Limb (tissue), 2 donors: ENCODE results near the gene FBXL13.
"Not testable (repeated sequence)": the region's sequence is repeated elsewhere in the genome, so short reads cannot be mapped to it uniquely, and the experiment has no call there.

Source experiments
- DNase-seq, 2 donors: peaks; one replicate each; pipeline ENCODE4 v3.0.0-alpha.2; 2016; ENCODE audit errors: extremely low spot score in 2 of 2

Gene FBXL13

DNA sequence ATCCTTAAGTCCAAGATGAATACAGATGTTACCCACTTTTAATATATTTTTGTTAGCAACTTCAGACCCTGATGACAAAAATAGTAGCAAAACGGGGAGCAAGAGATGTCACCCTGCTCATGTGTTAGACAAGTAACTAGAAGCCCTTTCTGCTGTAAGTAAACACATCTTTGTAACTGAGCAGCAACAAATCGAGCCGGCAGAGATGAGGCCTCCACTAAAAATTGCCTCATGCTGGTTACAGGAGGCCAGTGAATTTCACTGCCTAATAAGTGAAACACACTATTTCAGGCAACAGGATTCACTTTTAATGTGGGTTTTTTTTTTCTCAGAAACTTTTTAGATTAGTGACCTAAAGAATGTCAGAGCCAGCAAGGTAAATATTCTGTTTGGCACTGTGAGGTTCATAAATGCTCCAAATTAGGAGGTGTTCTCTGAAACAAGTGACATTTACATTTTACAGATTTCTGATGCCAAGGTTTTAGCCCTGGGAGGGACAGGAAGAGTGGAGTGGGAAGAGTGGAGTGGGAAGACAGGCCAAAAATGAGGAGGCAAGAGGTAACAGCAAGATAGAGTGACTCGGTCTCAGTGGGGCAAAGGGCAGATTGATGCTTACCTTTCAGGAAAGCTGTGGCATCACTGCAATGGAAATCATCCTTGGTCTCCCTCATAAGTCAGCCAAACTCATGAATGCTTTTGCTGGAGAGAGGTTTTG lies 215.4 kb downstream of the FBXL13 start:
- no peak for DNase-seq

DNA sequence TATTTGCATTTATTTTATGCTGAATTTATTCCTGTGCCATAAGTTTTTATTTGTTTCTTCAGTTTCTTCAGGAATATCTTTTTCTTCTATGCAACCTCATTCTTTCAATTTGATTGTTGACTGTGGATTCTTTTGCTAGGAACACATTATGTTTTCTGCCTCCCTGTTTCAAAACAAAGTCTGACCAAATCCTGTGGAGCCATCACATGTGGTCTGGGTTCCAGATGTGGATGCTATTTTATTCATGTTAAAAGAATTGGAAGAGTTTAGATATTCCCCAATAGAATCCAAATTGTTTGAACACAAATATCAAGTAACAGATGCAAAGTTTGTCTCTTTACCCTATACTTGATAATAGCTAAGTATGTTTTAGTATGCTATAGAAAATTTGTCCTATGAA lies 218.6 kb downstream of the FBXL13 start:
- no peak for DNase-seq

DNA sequence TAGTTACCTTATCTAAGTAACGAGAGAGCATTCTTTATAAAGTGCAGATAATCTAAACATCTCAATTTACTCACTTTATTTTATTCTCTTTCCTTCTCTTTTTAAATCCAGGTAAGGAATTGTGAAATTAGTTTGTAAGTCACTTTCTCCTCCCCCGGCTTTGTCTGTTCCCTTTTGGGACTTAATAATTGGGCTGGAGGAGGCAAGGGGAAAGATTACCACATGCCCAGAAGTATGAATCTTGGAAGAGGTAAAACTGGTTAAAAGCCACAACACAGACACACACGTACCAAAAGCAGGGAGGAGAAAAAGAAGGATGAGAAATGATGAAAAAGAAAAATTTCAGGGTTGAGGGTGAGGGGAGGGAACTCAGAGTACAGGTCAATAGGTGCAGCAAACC lies 225.1 kb downstream of the FBXL13 start:
- no peak for DNase-seq

DNA sequence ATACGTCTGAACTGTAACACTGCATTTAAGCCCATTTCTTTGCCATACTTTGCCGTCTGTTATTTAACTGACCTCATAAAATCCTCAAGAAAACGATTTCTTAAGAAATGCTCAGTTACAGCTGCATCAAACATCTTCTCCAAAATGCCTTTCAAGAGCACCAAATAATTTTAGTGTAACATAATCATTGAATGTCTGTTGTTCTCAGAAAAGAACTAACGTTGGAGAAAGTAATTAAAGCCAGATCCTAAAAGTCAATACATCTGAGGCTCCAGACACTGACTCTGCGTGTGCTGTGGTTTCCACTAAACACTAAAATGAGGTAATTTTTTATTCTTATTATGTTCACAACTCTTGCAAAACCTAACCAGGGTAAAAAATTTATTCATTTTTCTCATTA lies 225.5 kb downstream of the FBXL13 start:
- DNase-seq: no peak

DNA sequence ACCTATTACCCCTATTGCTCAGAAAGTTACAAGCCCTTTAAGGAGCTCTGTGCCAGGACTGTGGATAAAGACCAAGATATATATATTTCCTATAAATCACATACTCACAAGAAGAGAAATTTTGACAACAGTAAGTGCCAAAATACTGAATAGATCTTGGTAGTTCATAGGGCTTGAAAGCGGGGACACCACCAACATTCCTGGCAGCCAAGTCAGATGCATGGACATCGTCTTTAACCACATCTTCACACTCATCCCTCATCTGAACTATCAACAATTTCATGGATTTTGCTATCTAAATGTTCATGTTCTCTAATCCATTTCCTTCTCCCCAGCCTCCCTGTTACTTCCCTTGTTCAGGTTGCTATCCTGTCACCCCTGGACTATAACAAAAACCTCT lies 229.2 kb downstream of the FBXL13 start:
- no peak for DNase-seq

DNA sequence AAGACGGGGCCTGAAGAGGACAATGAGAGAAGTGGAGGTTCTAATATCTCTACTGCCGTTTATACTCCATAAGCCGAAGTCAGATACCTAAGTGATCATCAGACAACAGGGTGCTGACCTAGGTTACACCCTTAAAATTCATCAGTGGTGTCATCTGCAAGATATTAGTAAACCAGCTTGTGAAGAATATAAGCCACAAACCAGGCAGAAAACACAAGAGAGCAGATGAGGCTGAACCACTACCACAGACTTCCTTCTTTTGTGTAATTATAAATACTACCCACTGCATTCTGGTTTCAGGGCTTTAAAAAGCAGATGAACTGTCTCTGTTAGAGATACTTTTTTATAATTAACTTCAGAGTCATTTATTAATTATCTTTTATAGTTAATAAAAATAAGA lies 230.7 kb downstream of the FBXL13 start:
- DNase-seq: no peak

DNA sequence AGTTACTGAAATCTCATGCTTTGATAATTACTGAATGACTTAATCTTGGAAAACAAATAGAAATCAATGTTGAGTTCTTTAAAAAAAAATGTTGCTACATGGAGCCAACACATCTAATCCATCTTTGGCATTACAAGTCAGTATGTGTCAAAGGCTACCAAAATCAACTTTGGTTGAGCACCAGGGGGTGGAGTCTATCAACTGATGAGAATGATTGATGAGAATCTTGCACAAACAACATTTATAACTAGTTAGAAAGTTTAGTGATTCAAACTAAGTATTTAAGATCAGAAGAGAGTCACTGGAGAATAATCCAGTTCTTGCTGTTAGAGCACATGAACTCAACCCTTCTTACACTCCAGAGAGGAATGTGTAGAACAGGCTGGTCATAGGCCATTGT lies 232.3 kb downstream of the FBXL13 start:
- no peak for DNase-seq

DNA sequence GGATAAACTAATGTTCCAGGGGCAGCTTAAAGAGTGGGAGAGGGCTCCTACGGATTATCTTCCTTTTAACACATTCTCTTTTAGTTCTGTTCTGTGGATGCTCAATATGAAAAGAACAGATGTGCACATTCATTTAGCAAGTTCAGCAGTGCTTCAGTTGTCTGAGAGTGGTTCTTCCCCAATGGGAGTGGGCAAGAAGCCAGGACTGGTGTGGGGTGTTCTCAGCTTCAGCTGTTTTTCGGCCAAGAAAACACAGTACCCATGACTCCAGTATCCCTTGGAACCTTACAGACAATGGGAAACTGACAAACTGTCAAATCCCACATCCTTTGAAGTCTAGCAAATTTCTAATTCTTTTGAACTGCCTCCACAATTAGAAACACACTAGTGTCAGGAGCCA lies 233.3 kb downstream of the FBXL13 start:
- peak; percentile 57 to 59 for DNase-seq

DNA sequence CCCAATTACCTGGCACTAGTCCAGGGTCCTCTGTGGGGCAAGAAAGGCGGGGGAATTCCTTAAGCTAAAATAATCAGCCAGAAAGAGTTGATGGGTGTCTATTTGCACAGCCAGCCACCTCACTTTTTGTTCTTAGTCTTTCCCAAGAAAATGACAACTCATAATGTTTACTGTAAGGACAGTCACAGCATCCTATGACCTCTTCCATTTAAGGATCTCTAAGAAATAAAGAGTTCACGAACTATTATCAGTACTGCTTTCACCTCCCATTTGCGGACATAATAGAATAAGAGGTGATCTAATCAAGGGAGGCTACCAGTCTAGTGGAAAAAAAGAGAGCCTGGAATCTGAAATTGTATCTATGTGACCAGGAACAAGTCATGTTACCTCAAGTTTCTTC lies 234.2 kb downstream of the FBXL13 start:
- no peak for DNase-seq

DNA sequence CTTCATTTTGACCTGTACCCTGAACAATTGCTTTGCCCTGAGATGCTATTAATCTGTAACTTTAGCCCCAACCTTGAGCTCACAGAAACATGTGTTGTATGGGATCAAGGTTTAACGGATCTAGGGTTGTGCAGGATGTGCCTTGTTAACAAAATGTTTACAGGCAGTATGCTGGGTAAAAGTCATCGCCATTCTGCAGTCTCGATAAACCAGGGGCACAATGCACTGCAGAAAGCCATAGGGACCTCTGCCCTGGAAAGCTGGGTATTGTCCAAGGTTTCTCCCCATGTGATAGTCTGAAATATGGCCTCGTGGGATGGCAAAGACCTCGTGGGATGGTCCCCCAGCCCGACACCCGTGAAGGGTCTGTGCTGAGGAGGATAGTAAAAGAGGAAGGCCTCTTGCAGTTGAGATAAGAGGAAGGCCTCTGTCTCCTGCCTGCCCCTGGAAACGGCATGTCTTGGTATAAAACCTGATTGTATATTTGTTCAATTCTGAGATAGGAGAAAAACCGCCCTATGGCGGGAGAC lies 236.0 kb downstream of the FBXL13 start:
- DNase-seq: not testable (repeated sequence)

DNA sequence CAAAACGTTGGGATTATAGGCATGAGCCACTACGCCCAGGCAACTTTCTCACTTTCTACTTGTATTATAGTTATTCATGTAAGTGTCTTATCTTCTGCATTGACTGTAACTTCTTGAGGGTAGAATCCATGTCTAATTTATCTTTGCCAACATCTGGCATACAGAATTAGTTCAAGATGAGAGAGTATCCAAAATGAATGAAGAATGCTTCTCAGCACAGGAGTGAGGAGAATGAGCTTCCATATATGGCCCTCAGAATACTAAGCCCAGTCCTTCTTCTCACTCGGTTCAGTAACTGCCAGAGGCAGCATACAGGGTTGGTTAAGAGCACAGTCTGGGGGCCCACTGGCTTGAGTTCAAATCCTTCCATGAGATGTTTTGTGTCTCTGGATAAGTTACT lies 236.8 kb downstream of the FBXL13 start:
- DNase-seq: no peak

DNA sequence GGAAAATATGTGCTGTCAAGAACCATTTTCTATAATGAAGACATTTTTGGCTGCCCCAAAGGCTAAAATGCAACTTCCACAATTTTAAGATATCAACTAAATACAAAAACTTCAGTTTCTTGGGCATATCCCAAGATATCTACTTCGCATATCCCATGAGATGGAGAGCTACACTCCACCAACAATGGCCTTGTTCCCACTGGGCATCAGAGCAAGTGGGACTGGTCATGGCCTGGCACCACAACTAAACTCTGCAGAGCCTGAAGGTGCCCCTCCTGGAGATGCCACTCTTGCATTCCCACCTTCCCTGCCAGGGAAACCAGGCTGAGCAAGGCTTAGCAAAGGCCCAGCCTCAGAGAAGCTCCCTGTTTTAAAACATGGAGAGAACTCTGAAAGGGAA lies 237.6 kb downstream of the FBXL13 start:
- no peak for DNase-seq

DNA sequence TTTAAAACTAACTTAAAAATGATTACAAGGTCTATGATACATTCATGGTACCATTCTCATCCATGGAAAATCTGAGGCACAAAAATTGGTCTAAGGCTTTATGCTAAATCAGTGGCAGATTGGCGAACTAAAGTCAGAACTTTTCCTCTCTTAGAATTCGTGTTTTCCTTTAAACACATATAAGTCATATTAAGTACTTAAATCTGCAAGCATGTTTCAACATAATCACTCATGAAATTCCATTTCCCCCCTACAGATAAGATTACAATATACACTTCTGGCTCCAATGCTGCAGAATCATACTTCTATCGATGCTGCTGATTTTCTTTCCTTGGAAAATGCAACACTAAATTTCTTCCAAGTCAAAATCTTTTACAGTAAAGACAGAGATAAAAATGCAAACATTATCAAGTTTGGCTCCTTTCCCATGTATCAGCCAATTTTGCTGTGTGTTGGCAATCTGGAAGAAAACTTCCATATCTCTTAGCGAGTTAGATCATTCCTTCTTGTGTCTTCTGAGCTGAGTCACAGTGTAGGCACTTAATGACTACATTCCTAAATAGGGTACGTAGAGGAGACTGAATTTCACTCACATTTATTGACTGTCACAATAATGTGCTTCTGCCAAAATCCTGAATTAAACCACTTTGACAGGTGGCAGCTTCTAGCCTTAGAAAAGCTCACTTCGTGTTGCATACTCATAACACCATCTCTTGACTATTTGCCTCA lies 238.2 kb downstream of the FBXL13 start:
- DNase-seq: peak in 1 of 2 donors; percentile 64

DNA sequence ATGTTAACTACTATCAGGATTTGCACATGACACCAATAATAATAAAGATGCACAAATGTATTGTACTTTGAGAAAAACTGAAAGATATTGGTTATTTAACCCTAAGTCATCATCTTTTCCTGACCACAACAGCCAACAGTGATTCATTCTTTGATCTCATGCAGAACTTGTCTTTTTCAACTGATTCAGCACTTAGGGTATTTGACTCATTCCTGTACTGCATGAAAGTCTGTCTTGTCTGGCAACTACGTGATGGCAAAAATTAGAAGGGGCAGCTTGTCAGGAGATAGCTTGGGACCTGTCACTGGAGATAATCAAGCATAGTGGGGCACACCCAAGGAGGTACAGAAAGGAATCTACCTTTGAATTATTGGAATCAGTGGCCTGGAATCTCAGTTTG lies 239.6 kb downstream of the FBXL13 start:
- DNase-seq: no peak

DNA sequence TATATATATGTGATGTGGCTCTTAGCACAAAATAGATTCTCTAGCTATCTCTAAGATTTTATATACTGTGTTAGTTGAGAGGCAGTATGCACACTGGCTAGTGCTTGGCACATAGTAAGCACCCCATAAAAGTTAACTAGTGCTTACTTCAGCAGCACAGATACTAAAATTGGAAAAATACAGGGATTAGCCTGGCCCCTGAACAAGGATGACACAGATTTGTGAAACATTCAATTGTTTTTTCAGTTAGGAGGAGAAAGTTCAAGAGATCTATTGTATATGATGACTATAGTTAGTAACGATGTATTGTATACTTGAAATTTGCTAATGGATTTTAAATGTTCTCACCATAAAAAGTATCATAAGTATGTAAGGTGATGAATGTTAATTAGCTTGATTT lies 240.1 kb downstream of the FBXL13 start:
- no peak for DNase-seq

DNA sequence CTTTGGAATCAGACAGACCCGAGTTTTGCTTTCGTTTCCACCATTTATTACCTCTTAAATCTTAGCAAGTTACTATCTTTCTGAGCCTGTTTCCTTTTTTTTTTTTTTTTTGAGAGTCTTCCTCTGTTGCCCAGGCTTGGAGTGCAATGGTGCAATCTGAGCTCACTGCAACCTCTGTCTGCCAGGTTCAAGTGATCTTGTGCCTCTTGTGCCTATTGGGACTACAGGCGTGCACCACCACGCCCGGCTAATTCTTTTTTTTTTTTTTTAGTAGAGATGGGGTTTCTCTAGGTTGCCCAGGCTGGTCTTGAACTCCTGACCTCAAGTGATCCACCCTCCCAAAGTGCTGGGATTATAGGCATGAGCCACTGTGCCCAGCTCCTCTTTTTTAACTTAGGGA lies 241.3 kb downstream of the FBXL13 start:
- DNase-seq: no peak

DNA sequence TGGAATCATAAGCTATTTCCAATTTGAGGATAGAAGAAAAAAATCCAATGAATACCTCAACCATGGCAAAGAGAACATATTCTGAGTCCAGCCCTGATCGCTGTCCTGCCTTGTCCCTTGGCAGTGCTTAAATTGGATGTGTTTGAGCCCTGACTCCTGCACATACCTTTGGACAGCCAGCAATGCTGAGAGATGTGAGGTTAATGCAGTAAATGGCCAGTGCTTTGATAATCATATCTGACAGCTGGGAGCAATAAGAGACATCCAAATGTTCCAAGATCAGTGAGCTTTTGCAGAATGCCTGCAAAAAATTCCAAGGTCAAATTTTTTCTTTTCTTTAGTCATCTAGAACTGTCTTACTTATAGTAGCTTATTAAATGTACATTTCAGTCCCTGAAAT lies 241.9 kb downstream of the FBXL13 start:
- DNase-seq: no peak

DNA sequence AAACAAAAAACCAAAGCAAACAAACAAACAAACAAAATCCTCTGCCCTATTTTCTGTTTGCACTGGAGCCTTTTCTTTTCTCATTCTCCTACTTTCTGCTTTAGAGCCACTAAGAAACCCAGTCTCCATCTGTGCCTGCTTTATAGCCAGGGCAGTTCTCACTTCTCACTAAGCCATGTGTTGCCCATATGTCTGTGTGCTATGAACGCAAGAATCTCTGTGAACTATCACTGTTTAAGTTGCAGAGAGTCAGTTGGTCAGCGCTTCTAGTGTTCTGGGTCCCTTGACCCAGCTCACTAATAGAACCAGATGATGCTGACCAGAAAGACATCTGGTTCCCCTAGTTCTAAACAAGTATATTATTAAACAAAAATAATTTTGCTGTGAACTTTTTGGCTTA lies 244.4 kb downstream of the FBXL13 start:
- DNase-seq: no peak

DNA sequence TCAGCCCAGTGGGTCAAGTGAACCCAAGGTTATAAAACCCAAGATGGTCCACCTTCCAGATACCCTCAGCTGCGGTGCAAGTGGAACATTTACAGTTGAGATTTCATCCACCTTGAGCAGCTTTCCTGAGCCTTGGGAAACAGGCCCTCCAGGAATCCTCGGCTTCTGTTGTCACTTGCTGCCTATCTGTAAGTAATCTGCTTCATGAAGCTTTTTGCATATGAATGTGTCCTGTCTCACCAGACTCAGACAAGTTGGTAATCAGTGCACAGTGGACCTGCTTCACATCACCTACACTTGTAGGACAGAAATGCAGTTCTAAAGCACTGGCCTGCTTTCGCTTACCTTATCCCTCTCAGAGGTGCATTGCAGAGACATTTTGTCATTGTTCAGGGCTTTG lies 245.5 kb downstream of the FBXL13 start:
- no peak for DNase-seq

DNA sequence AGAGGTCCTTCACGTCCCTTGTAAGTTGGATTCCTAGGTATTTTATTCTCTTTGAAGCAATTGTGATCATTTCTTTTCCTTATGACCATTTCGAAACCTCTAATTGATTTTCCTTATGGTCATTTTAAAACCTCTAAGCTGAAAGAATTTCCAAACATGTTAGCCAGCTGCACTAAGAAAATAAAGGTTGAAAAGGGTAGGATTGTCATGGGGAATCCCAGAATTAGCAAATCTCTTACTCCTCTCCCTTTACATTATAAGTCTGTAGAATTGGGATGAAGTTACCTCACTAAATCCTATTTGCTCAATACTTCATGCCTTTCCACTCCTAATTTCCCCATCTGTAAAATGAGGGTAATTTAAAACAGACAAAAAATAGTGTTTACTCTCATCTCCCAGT lies 246.3 kb downstream of the FBXL13 start:
- no peak for DNase-seq

DNA sequence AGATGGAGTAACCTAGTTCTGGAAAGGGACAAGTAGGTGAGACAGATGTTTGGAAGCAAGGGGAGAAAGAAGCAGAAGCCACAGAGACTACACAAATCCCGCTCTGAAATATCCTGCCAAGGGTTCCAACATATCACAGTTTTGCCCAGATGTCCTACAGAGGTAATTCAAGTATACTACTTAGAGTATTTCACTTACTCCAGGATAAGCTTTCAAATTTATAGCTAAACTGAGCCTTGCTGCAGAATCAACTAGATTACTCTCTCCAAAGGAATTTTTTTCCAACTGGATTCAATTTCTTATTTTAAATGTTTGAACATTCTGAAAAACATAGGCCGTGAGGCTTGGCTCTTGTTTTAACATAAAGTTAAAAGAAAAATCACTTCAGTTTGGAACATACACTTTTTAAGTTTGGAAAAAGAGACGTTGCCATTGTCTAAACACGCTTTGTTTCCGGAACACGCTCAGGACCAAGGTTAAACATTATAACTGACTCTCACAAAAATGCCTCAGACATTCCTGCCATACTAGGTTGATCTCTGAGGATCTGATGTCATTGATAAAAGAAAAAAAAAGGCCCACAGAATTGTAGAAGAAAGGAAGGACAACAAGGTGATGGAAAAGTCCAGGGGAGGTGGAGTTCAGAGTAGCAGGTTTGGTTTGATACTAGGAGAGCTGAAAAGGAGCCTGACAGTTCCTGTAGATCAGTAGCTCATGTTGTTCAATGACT lies 251.0 kb downstream of the FBXL13 start:
- DNase-seq: no peak

DNA sequence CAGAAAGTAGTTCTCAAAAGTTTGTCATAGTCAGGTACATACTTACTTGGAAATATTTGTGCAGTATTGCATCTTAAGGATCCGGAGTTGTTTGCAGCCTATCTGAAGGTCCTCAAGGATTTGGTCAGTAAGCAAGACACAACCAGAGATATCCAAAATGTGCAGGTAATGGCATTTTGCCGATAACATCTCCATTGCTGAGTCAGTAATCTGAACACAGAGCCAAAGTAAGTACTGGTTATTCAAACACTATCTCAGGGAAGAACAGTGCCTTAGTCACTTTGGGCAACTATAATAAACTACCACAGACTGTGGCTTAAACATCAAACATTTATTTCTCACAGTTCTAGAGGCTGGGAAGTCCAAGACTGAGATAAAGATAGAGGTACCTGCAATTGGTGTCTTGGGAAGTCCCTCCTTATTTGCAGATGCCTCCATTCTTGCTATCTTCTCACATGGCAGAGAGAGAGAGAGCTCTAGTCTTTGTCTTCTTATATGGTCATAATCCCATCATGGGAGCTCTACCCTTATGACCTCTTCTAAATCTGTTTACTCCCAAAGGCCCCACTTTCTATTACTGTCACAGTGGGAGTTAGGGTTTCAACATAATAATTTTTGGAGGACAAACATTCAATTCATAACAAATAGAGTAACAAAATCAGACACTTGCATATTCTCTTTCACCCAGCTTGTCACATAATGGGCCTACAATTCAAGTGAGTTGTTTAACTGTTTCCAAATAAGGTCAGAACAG lies 252.4 kb downstream of the FBXL13 start:
- DNase-seq: no peak
